GM12874 (cell line): ENCODE results near the gene KRTAP4-6.

ENCODE experiments used
- CTCF ChIP-seq: IDR thresholded peaks from 2 replicates; pipeline ENCODE4 v1.5.1; 2011; ENCODE audit warnings: low read depth, mild to moderate bottlenecking, control low read depth, low read length, moderate library complexity; ENCODE audit not compliant: insufficient read depth

The KRTAP4-6 gene

GRCh38 chr17:41177727-41178271 is 37.5 kb upstream of the KRTAP4-6 start, which contains the start of gene KRTAP4-2:
TSS of gene KRTAP4-2 (minus strand) at chr17:41178221. CDS start at chr17:41178164, 57 bp downstream.
- no peak for TF ChIP-seq CTCF

GRCh38 chr17:41176744-41177387 is 36.5 kb upstream of the KRTAP4-6 start:
- TF ChIP-seq CTCF: no peak

- TF ChIP-seq CTCF: no peak
Measured at GRCh38 chr17:41171886-41172285, 31.5 kb upstream of the KRTAP4-6 start.

- no peak for TF ChIP-seq CTCF
Measured at GRCh38 chr17:41168121-41168520, 27.8 kb upstream of the KRTAP4-6 start, which contains the start of gene KRTAP4-3. TSS of gene KRTAP4-3 (minus strand) at chr17:41168221. CDS start at chr17:41168172, 49 bp downstream.

GRCh38 chr17:41167561-41167960 is 27.2 kb upstream of the KRTAP4-6 start:
- TF ChIP-seq CTCF: no peak

- TF ChIP-seq CTCF: no peak
Measured at GRCh38 chr17:41163828-41164227, 23.5 kb upstream of the KRTAP4-6 start.

GRCh38 chr17:41160648-41161047 is 20.3 kb upstream of the KRTAP4-6 start, which contains the start of gene KRTAP4-4:
TSS of gene KRTAP4-4 (minus strand) at chr17:41160748. CDS start at chr17:41160691, 57 bp downstream.
- no peak for TF ChIP-seq CTCF
